ENCODE results near the gene BLVRA.
A peak's percentile ranks its signal among the peaks of the same experiment; 100 is the strongest.
"Not testable (repeated sequence)": the region's sequence is repeated elsewhere in the genome, so short reads cannot be mapped to it uniquely, and the experiment has no call there.

Gene BLVRA

GRCh38 chr7:43810195-43810941 is 51.9 kb downstream of the BLVRA start:
- peak; percentile 65 for DNase-seq

GRCh38 chr7:43815373-43815772 is 56.9 kb downstream of the BLVRA start:
- no peak for DNase-seq

DNA sequence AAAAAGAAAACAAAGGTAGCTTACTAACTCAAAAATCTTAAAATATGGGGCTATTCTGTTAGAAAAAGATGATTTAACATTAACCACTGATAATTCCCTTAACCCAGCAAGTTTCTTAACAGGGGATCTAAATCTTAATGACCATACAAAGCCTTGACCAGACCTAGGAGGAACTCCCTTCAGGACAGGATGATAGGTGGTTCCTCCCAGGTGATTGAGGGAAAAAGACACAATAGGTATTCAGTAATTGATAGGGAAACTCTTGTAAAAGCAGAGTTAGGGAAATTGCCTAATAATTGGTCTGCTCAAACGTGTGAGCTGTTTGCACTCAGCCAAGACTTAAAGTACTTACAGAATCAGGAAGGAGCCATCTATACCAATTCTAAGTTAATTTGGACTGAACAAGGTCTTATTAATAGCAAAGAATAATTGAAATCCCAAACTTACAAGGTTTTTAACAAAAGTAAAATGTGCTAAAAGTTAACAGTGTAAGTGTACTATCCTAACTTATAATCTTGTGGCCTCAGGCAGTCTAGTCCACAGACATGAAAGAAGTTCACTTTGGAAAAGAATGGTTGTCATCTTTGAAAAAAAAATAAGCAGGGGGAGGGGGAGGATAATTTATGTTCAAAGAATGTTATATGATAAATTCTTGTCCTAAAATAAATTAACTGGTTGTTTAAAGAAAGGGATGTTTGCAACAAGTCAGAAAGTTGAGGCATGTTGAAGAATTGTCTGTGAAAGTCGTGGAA is 57.7 kb downstream of the BLVRA start:
- not testable (repeated sequence) for DNase-seq

- DNase-seq, result not testable (repeated sequence)
These were observed 64.9 kb downstream of the BLVRA start for GRCh38 chr7:43823425-43823824.

DNA sequence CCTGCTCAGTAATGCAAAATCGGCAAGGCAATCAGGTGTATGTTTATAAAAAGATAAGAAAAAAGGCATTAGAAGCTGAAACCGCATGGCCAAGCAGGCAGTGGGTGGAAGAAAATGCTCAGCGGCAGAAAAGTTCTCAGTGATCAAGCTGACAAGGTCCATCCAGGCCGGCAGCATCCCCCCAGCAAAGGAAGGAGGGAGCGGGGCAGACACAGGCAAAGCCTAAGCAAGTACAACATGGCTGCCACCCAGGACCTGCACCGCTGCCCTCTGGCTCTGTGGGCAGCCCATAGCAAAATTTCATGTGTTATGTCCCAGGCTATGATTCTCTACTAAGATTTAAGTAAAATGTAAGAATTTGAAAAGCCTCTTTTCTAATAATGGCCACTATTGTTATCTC is 65.5 kb downstream of the BLVRA start:
- no peak for DNase-seq

- DNase-seq, result not testable (repeated sequence)
These were observed 66.0 kb downstream of the BLVRA start for GRCh38 chr7:43824513-43824912.

DNA sequence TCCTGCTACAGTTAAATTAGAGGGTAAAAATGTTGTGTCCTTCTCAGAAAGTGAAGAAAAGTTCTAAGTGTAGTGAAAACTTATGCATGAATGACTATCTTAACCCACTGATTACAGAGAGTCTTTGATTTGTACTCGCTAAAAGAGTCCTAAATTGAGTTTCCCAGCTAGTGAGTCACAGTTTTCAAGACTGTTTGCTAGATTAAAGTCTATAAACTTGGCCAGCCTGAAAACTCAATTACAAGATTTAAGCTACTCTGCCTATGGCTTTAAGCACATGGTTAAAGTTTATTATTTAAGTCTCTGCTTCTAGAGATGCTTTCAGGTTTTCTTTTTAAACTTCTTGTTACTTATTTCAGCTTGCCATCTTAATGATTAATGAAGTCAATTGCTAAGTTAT is 66.5 kb downstream of the BLVRA start:
- no peak for DNase-seq

- DNase-seq, result no peak
These were observed 66.9 kb downstream of the BLVRA start for GRCh38 chr7:43825391-43825808.

- not testable (repeated sequence) for DNase-seq
These were observed 72.4 kb downstream of the BLVRA start for GRCh38 chr7:43830917-43831316.

- DNase-seq, result peak; percentile 83
These were observed 76.2 kb downstream of the BLVRA start for GRCh38 chr7:43834463-43835251.

DNA sequence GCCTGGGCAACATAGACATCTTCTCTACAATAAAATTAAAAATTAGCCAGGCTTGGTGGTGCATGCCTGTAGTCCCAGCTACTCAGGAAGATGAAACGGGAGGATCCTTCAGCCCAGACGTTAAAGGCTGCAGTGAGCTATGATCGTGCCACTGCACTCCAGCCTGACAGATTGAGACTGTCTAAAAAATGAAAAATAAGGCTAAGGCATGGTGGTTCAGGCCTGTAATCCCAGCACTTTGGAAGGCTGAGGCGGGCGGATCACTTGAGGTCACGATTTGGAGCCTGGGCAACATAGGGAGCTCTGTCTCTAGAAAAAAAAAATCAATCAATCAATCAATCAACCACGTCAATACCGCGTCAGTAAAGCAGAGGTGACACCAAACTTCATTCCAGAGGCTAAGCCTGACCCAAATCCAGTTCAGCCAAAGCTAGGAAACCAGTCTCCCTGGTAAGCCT is 79.8 kb downstream of the BLVRA start:
- no peak for DNase-seq

- DNase-seq, result no peak
These were observed 84.8 kb downstream of the BLVRA start for GRCh38 chr7:43843296-43843695.

- DNase-seq, result no peak
These were observed 85.8 kb downstream of the BLVRA start for GRCh38 chr7:43844257-43844656.

DNA sequence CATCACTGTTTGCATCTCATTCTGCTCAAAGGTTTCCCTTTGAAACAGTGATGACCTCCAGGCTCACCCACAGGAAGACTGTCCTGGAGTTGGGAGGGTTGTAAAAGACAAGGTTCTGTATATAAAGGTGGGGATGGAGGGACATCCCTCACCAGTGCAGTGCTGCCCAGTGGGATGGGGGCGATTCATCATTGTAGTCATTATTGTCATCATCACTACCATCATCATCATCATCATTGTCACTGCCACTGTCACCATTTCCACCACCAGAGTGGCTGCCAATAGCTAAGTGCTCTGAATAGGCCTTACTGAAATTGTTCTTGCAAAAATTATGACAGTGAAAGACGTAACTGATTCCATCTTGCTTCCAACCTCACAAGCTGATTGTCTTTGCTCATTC is 86.2 kb downstream of the BLVRA start:
- DNase-seq, result no peak

GRCh38 chr7:43847496-43847895 is 89.0 kb downstream of the BLVRA start:
- DNase-seq, result no peak

DNA sequence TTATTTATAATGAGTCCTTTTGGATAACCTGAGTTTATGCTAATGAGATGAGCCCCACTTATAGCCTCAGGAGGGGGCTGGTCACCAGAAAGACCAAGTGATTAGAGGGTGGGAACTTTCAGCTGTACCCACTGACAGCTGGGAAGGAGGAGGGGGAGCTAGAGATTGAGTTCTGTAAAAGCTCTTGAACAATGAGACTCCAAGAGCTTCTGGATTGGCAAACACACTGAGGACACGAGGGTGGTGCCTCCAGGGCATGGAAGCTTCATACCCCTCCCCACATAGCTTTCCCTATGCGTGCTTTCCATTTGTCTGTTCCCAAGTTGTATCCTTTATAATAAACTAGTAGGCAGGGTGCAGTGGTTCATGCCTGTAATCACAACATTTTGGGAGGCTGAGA is 90.6 kb downstream of the BLVRA start:
- no peak for DNase-seq

DNA sequence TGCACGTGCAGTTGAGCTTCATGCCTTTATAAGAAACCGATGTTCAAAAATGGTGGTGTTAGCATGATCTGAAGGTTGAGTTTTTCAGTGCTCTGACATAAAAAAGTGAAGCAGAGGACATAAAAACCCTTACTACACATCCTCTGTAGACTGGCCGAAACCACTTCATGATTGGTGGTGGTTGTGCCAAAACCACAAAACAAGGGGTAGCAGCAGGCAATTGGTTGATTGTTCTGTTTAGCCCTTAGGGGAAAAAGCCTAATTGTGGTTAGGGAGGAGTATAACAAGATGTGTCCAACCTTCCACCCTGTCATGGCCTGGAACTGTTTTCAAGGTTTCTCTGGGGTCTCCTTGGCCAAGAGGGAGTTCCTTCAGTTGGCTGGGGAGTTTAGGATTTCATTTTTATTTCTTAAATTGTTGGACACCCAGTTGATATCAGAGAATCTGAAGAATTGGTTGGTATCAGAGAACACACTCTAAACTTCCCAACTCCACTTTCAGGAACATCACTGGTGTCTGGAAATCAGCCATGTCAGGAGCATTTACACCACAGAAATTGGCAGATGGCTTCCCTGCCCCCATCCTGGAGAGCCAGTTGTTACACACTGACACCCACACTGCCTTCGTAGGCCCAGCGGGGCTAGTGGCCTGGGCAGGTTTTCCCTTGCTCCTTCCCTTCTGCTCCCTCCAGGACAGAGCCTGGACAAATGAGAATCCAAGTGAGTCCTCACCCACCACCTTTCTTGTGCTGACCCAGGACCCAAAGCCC is 92.1 kb downstream of the BLVRA start:
- DNase-seq, result no peak

GRCh38 chr7:43851805-43852204 is 93.3 kb downstream of the BLVRA start:
- DNase-seq, result no peak

DNA sequence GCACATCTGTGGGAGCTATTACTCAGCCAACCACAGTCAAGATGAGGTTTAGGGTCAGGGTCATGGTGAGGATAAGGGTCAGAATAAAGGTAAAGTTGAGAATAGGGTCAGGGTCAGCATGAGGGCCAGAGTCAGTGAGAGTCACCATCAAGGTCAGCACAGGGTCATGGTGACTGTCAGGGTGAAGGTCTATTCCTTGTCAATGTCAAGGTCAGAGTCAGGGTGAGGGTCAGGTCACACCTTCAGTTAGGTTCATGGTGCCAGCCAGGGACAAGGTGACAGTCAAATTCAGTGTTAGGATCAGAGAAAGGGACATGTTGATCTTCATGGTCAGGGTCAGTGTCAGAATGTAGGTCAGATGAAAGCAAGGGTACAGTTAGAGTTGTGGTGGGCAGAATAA is 96.7 kb downstream of the BLVRA start:
- DNase-seq, result no peak

- DNase-seq, result no peak
These were observed 97.8 kb downstream of the BLVRA start for GRCh38 chr7:43856316-43856715.
